DOHH2 (cell line): ENCODE measurements around the gene TRIM14.

ENCODE experiments used
- H3F3A ChIP-seq: fragments of 200-600 bp; sonication (generic), shearing (Covaris generic); 2 replicates; pipeline ENCODE4 v1.6.0; 2016; ENCODE audit warnings: antibody characterized with exemption, mild to moderate bottlenecking; ENCODE audit not compliant: control insufficient read depth, insufficient read depth
- H3K27ac ChIP-seq: fragments of 200-600 bp; sonication (generic); 2 replicates; pipeline ENCODE4 v1.5.1; 2014; ENCODE audit warnings: low read depth, mild to moderate bottlenecking, low read length, moderate library complexity
- H3K27me3 ChIP-seq: fragments of 200-600 bp; sonication (generic); 2 replicates; pipeline ENCODE4 v1.6.1; 2014; ENCODE audit warnings: mild to moderate bottlenecking, low read length, mixed read lengths; ENCODE audit not compliant: control insufficient read depth
- H3K36me3 ChIP-seq: fragments of 200-600 bp; sonication (generic); 2 replicates; pipeline ENCODE4 v1.6.1; 2014; ENCODE audit warnings: mild to moderate bottlenecking, low read length, moderate library complexity, mixed read lengths; ENCODE audit not compliant: control insufficient read depth
- H3K4me1 ChIP-seq: fragments of 200-600 bp; sonication (generic); 2 replicates; pipeline ENCODE4 v1.6.1; 2014; ENCODE audit warnings: mild to moderate bottlenecking, low read length, mixed read lengths; ENCODE audit not compliant: control insufficient read depth
- H3K4me2 ChIP-seq: fragments of 200-600 bp; sonication (generic); 2 replicates; pipeline ENCODE4 v1.6.0; 2014; ENCODE audit warnings: mild to moderate bottlenecking, low read length, moderate library complexity
- H3K4me3 ChIP-seq: fragments of 200-600 bp; sonication (generic); 2 replicates; pipeline ENCODE4 v1.5.1; 2014; ENCODE audit warnings: mild to moderate bottlenecking, low read length, mixed read lengths
- H3K79me2 ChIP-seq: fragments of 200-600 bp; sonication (generic); 2 replicates; pipeline ENCODE4 v1.6.1; 2014; ENCODE audit warnings: mild to moderate bottlenecking, low read length, mixed read lengths; ENCODE audit not compliant: control insufficient read depth
- H3K9me2 ChIP-seq: fragments of 200-600 bp; sonication (generic); replicated peaks from 2 replicates; pipeline ENCODE4 v1.6.1; 2014; ENCODE audit warnings: mild to moderate bottlenecking, low read length, mixed read lengths; ENCODE audit not compliant: control insufficient read depth
- H3K9me3 ChIP-seq: fragments of 200-600 bp; sonication (generic); 2 replicates; pipeline ENCODE4 v1.6.1; 2014; ENCODE audit warnings: antibody characterized with exemption, low read length, mixed read lengths; ENCODE audit not compliant: control insufficient read depth, insufficient read depth
- H4K20me1 ChIP-seq: fragments of 200-600 bp; sonication (generic); 2 replicates; pipeline ENCODE4 v1.6.0; 2014; ENCODE audit warnings: low read depth, mild to moderate bottlenecking, antibody characterized with exemption, low read length, moderate library complexity; ENCODE audit not compliant: control insufficient read depth, insufficient read depth
- EZH2phosphoT487 ChIP-seq: fragments of 200-600 bp; sonication (generic); IDR thresholded peaks from 2 replicates; pipeline ENCODE4 v1.6.1; 2017; ENCODE audit warnings: borderline replicate concordance, mild to moderate bottlenecking, antibody characterized with exemption, low read length, moderate library complexity, mixed read lengths
- TF ChIP-seq, protein P1 (sequence below): fragments of 200-600 bp; sonication (generic); IDR thresholded peaks from one replicate; pipeline ENCODE4 v1.5.1; 2014; ENCODE audit warnings: antibody characterized with exemption, mild to moderate bottlenecking, low read depth, low read length; ENCODE audit not compliant: poor library complexity, severe bottlenecking

The TRIM14 gene

DNA sequence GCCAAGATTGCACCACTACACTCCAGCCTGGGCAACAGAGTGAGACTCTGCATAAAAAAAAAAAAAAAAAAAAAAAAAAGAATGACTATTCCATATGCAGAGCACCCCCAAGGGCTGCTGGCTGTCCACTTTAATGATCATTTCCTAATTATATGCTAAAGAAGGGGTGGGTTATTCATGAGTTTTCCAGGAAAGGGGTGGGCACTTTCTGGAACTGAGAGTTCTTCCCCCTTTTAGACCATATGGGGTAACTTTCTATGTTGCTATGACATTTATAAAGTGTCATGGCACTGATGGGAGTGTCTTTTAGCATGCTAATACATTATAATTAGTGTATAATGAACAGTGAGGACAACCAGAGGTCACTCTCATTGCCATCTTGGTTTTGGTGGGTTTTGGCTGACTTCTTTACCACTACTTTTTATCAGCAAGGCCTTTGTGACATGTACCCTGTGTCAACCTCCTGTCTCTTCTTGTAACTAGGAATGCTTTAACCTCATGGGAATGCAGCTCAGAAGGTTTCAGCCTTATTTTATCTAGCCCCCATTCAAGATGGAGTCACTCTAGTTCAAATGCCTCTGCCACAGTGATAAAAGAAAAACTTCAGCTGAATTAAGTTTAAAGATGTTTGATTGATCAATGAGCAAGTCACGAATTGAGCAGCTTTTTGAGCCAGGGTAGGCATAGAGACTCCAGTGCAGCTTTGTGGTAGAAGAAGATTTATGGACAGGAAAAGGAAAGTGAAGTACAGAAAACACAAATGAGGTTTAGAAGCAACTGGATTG lies 69.5 kb downstream of the TRIM14 start:
- Histone ChIP-seq H4K20me1 (no peaks in the 10 kb centered on the region), H3K27ac (peak overlapping the region; percentile 8; the same call in 1 of the 2 replicates), H3K4me1 (peaks cover 51% of the 10 kb centered on the region), H3K36me3 (peaks cover 85% of the 10 kb centered on the region), H3F3A (peaks cover 60% of the 10 kb centered on the region), H3K79me2 (peaks cover 92% of the 10 kb centered on the region), H3K4me3 (peak overlapping the region; percentile 30), H3K27me3 (no peaks in the 10 kb centered on the region), H3K9me2 (no peaks in the 10 kb centered on the region), H3K9me3 (no peaks in the 10 kb centered on the region), H3K4me2 (peak overlapping the region; percentile 40)
- no peak for TF ChIP-seq EZH2phosphoT487
- TF ChIP-seq, protein P1, sequence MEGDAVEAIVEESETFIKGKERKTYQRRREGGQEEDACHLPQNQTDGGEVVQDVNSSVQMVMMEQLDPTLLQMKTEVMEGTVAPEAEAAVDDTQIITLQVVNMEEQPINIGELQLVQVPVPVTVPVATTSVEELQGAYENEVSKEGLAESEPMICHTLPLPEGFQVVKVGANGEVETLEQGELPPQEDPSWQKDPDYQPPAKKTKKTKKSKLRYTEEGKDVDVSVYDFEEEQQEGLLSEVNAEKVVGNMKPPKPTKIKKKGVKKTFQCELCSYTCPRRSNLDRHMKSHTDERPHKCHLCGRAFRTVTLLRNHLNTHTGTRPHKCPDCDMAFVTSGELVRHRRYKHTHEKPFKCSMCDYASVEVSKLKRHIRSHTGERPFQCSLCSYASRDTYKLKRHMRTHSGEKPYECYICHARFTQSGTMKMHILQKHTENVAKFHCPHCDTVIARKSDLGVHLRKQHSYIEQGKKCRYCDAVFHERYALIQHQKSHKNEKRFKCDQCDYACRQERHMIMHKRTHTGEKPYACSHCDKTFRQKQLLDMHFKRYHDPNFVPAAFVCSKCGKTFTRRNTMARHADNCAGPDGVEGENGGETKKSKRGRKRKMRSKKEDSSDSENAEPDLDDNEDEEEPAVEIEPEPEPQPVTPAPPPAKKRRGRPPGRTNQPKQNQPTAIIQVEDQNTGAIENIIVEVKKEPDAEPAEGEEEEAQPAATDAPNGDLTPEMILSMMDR = no peak

DNA sequence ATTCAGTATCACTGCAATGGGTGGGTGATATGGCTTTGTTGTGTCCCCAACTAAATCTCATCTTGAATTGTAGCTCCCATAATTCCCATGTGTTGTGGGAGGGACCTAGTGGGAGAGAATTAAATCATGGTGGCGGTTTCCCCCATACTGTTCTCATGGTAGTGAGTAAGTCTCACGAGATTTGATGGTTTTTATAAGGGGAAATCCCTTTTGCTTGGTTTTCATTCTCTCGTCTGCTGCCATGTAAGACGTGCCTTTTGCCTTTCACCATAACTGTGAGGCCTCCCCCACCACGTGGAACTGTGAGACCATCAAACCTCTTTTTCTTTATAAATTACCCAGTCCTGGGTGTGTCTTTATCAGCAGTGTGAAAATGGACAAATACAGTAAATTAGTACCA lies 72.0 kb downstream of the TRIM14 start:
- H3K9me2 ChIP-seq = no peaks in the 10 kb centered on the region
- TF ChIP-seq, protein P1 = no peak
- H3K4me1 ChIP-seq = peaks cover 69% of the 10 kb centered on the region
- H3K36me3 ChIP-seq = peaks cover 63% of the 10 kb centered on the region
- H3K4me2 ChIP-seq = peak overlapping the region; percentile 87
- peaks cover 4% of the 10 kb centered on the region; the same call in 1 of the 2 replicates for H3K9me3 ChIP-seq
- H3K79me2 ChIP-seq = peaks cover 72% of the 10 kb centered on the region
- peak overlapping the region; percentile 83 for H3K4me3 ChIP-seq
- peak overlapping the region; percentile 97 for H3K27ac ChIP-seq
- peaks cover 55% of the 10 kb centered on the region for H3F3A ChIP-seq
- H4K20me1 ChIP-seq = no peaks in the 10 kb centered on the region
- no peaks in the 10 kb centered on the region for H3K27me3 ChIP-seq

DNA sequence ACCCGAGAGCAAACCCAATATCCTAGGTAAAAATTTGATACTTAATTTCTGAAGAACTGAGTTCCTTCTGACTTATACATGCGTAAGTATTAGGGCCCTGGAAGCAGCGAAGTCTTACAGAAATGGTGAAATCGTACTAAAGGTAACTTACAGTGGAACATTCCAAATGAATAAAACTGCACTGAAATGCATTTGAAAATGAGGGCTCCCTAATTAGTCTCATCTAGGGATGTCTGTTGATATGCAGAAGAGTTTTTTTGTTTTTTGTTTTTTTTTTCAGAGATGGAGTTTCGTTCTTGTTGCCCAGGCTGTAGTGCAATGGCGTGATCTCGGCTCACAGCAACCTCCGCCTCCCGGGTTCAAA lies 72.9 kb downstream of the TRIM14 start:
- no peaks in the 10 kb centered on the region for H4K20me1 ChIP-seq
- no peaks in the 10 kb centered on the region for H3K27me3 ChIP-seq
- H3K4me2 ChIP-seq = peak overlapping the region; percentile 87
- H3F3A ChIP-seq = peaks cover 47% of the 10 kb centered on the region
- peak overlapping the region; percentile 97 for H3K27ac ChIP-seq
- H3K4me3 ChIP-seq = peak overlapping the region; percentile 83
- peaks cover 54% of the 10 kb centered on the region for H3K36me3 ChIP-seq
- peaks cover 4% of the 10 kb centered on the region; the same call in 1 of the 2 replicates for H3K9me3 ChIP-seq
- peaks cover 64% of the 10 kb centered on the region for H3K79me2 ChIP-seq
- peaks cover 77% of the 10 kb centered on the region for H3K4me1 ChIP-seq
- TF ChIP-seq, protein P1 = no peak
- no peak for TF ChIP-seq EZH2phosphoT487
- H3K9me2 ChIP-seq = no peaks in the 10 kb centered on the region
